Panc1 (cell line): ENCODE results near the gene EOMES. TPM values are rescaled to one million over a fixed set of nuclear protein-coding genes. Genes with fewer than 3 reads are reported as not detected.
"Not testable (repeated sequence)": the region's sequence is repeated elsewhere in the genome, so short reads cannot be mapped to it uniquely, and the experiment has no call there.

ENCODE experiments used
- ATAC-seq: fragments of 200-7000 bp; cut with Tn5 transposase; 2 replicates; pipeline ENCODE4 v1.9.1; 2020; ENCODE audit warnings: mild to moderate bottlenecking, moderate library complexity
- Bru-seq: library from RNA; stranded (reverse); fragments of 400-500 nt; gene quantifications from one replicate; lab custom pipeline; 2021; lab: Mats Ljungman, UMichigan
- BruChase-seq, 2 experiments: library from RNA; stranded (reverse); fragments of 400-500 nt; gene quantifications; one replicate each; lab custom pipeline; 2021; lab: Mats Ljungman, UMichigan
- BruUV-seq: library from RNA; stranded (reverse); fragments of 400-500 nt; replicated peaks from 2 replicates; lab custom pipeline; 2021; lab: Mats Ljungman, UMichigan
- CTCF ChIA-PET: fragments of 300-600 bp; sonication (Branson Sonifier 250); formaldehyde crosslinking; loops from one replicate; lab custom pipeline; 2022; ENCODE audit warnings: antibody characterized with exemption; lab: Charles Lee
- POLR2A ChIA-PET: fragments of 300-600 bp; sonication (Branson Sonifier 250); formaldehyde crosslinking; loops from one replicate; lab custom pipeline; 2022; ENCODE audit warnings: antibody characterized with exemption; lab: Charles Lee
- DNase-seq: peaks from one replicate; pipeline ENCODE4 v3.0.0-alpha.2; 2010; ENCODE audit warnings: low read depth, low spot score
- H3K27ac ChIP-seq: 2 replicates; pipeline ENCODE4 v1.5.1; 2011; ENCODE audit warnings: mild to moderate bottlenecking, low read length, inconsistent platforms
- H3K27me3 ChIP-seq: fragments of 200-500 bp; sonication (Bioruptor generic); 2 replicates; pipeline ENCODE4 v1.6.0; 2014; ENCODE audit warnings: low read length, inconsistent platforms; ENCODE audit not compliant: control insufficient read depth, insufficient read depth
- H3K36me3 ChIP-seq: fragments of 200-500 bp; sonication (Bioruptor generic); 2 replicates; pipeline ENCODE4 v1.5.1; 2014; ENCODE audit warnings: inconsistent platforms, mild to moderate bottlenecking, low read length, moderate library complexity; ENCODE audit not compliant: control insufficient read depth, insufficient read depth
- H3K4me1 ChIP-seq: 2 replicates; pipeline ENCODE4 v1.5.1; 2011; ENCODE audit warnings: inconsistent platforms, mild to moderate bottlenecking, low read length, moderate library complexity; ENCODE audit not compliant: control insufficient read depth, insufficient read depth
- H3K4me3 ChIP-seq, 2 experiments: 2 replicates each; pipeline ENCODE4 v1.5.1; 2011 to 2012; ENCODE audit warnings: low read depth in 2 of 2, low read length in 2 of 2, mild to moderate bottlenecking in 2 of 2, inconsistent platforms in 1 of 2, moderate library complexity in 1 of 2
- H3K9me3 ChIP-seq: fragments of 200-500 bp; sonication (Bioruptor generic); 2 replicates; pipeline ENCODE4 v1.5.1; 2014; ENCODE audit warnings: low read depth, mild to moderate bottlenecking, inconsistent platforms, low read length, moderate library complexity; ENCODE audit not compliant: control insufficient read depth, insufficient read depth
- POLR2AphosphoS5 ChIP-seq: IDR thresholded peaks from 2 replicates; pipeline ENCODE4 v1.6.1; 2012; ENCODE audit warnings: mild to moderate bottlenecking, low read depth, low read length, moderate library complexity
- REST ChIP-seq, 2 experiments: IDR thresholded peaks; 2 replicates each; pipeline ENCODE4 v1.6.1; 2011 to 2012; ENCODE audit warnings: low read depth in 2 of 2, control low read depth in 1 of 2, low read length in 1 of 2, mild to moderate bottlenecking in 1 of 2, moderate library complexity in 1 of 2; ENCODE audit not compliant: insufficient read depth in 1 of 2
- in situ Hi-C: cut with HindIII; loops from 2 replicates; pipeline ENCODE4 v1.10.0; 2016; ENCODE audit warnings: low sequenced_read_pairs, low pct_unique_long_range_greater_than_20kb
- intact Hi-C: fragments of 100-400 bp; cut with micrococcal nuclease; formaldehyde crosslinking; loops from one replicate; pipeline ENCODE4 v1.10.0; 2022; ENCODE audit not compliant: unreplicated experiment
- long read RNA-seq: library from polyadenylated mRNA; unstranded; transcript quantifications from one replicate; pipeline ENCODE4 v2.0.0, GENCODE V29; 2021; ENCODE audit not compliant: unreplicated experiment
- polyA plus RNA-seq: library from polyadenylated mRNA; unstranded; fragments of >200 nt; gene quantifications from one replicate; pipeline ENCODE4 v1.2.1, GENCODE V29; 2012; ENCODE audit warnings: missing spikeins; ENCODE audit not compliant: insufficient read length
- total RNA-seq: library from RNA; stranded (reverse); gene quantifications from one replicate; pipeline ENCODE4 v1.2.1, GENCODE V29; 2021; ENCODE audit not compliant: unreplicated experiment
- TF ChIP-seq, protein P1 (sequence below): fragments of 450-650 bp; IDR thresholded peaks from 2 replicates; pipeline ENCODE4 v1.5.1; 2017; ENCODE audit warnings: mild to moderate bottlenecking

The EOMES gene
- total RNA-seq (2.5 TPM), Bru-seq, nascent RNA (percentile 56 among the genes with signal in this experiment), BruChase-seq, experiment 1, labeled RNA remaining after a 2-hour chase (percentile 60 among the genes with signal in this experiment), BruChase-seq, experiment 2, labeled RNA remaining after a 6-hour chase (percentile 42 among the genes with signal in this experiment)
- 1.6 TPM for polyA plus RNA-seq
- long read RNA-seq, partial matches to known transcripts: 4 of 5 reads
- long read RNA-seq, other reads (novel, unspliced or antisense): 1 of 5 reads

GRCh38 chr3:27721717-27722564 lies at the start of gene EOMES:
TSS of gene EOMES (minus strand) at chr3:27722323. CDS start at chr3:27722294, 29 bp downstream.
- Histone ChIP-seq H3K4me3 (peak within 1 kb of the TSS; percentile 60 to 74), H3K27ac (peak within 1 kb of the TSS; percentile 70), H3K27me3 (no peaks in the 10 kb centered on the region), H3K36me3 (no peaks in the 10 kb centered on the region; the same call in 1 of the 2 replicates), H3K4me1 (peaks cover 4% of the 10 kb centered on the region; the same call in 1 of the 2 replicates), H3K9me3 (no peaks in the 10 kb centered on the region)
- TF ChIP-seq, protein P1, sequence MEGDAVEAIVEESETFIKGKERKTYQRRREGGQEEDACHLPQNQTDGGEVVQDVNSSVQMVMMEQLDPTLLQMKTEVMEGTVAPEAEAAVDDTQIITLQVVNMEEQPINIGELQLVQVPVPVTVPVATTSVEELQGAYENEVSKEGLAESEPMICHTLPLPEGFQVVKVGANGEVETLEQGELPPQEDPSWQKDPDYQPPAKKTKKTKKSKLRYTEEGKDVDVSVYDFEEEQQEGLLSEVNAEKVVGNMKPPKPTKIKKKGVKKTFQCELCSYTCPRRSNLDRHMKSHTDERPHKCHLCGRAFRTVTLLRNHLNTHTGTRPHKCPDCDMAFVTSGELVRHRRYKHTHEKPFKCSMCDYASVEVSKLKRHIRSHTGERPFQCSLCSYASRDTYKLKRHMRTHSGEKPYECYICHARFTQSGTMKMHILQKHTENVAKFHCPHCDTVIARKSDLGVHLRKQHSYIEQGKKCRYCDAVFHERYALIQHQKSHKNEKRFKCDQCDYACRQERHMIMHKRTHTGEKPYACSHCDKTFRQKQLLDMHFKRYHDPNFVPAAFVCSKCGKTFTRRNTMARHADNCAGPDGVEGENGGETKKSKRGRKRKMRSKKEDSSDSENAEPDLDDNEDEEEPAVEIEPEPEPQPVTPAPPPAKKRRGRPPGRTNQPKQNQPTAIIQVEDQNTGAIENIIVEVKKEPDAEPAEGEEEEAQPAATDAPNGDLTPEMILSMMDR: peak; percentile 90
- TF ChIP-seq REST (IDR thresholded peaks at IDR 0.05; ENCODE audit: insufficient read depth in 1 of 2, low read depth in 2 of 2, low read length in 1 of 2) (no peak), POLR2AphosphoS5 (0 out of 2 replicates have a peak, but pooled peaks have one; percentile 37)
- no TSS peak for BruUV-seq
- DNase-seq: no peak
- in situ Hi-C loops (no loop called here), intact Hi-C loops (no loop called here)
- ChIA-PET POLR2A (no interaction called here), CTCF (interaction anchor here (0.6 to 1.4 kb wide), 7 partner anchors 10 to 607 kb away, joined by 3 to 6 read pairs (median 5); no protein-coding TSS in a partner anchor)
- ATAC-seq: peak; percentile 93

- in situ Hi-C loops, CTCF ChIA-PET, H3K27ac ChIP-seq, intact Hi-C loops, H3K4me1 ChIP-seq, H3K36me3 ChIP-seq, POLR2A ChIA-PET, H3K27me3 ChIP-seq, DNase-seq, H3K9me3 ChIP-seq, ATAC-seq, H3K4me3 ChIP-seq, BruUV-seq: not testable (repeated sequence)
Measured at GRCh38 chr3:27770384-27770783, 48.3 kb upstream of the EOMES start.

DNA sequence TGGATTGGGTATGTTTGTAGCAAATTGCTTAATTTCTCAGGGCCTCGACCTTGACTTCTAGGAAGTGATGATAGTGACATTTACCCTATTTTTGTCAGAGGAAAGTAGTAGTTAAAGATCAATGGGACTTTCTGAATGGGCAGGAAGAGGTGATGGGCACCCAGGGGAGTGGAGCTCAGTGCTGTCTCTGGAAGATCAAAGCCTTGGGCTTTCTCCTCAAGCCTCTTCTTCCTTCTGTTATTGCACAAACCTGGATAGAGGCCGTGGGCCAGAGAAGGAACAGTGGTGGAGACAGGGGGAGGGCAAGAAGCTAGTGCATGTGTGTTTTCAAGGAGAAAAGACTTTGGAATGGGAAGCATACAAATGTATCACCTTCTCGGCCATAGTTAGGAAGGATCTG lies 44.9 kb upstream of the EOMES start:
- H3K4me1 ChIP-seq: peaks cover 6% of the 10 kb centered on the region; the same call in 1 of the 2 replicates
- no peak for TF ChIP-seq POLR2AphosphoS5
- ChIA-PET CTCF (no interaction called here), POLR2A (no interaction called here)
- DNase-seq (no peak), ATAC-seq (no peak)
- H3K9me3 ChIP-seq: no peaks in the 10 kb centered on the region
- no peaks in the 10 kb centered on the region for H3K36me3 ChIP-seq
- intact Hi-C loops (no loop called here), in situ Hi-C loops (no loop called here)
- BruUV-seq: no TSS peak
- H3K27me3 ChIP-seq: no peaks in the 10 kb centered on the region
- no peak overlapping the region for H3K4me3 ChIP-seq
- no peak overlapping the region for H3K27ac ChIP-seq
